NCI-H345 treated with DMSO at 0.1 percent for 48 hours (cell line): Measurements from ENCODE around the gene PBX1.

ENCODE experiments used
- DNase-seq: peaks from one replicate; lab custom pipeline; 2025; ENCODE audit not compliant: unreplicated experiment; lab: John Stamatoyannopoulos, UW

PBX1 gene

GRCh38 chr1:164846731-164847691 lies 288.0 kb downstream of the PBX1 start:
- no peak for DNase-seq

GRCh38 chr1:164853146-164853545 lies 294.2 kb downstream of the PBX1 start:
- no peak for DNase-seq

GRCh38 chr1:164855716-164856329 lies 296.8 kb downstream of the PBX1 start:
- DNase-seq, result no peak

GRCh38 chr1:164856381-164856780 lies 297.4 kb downstream of the PBX1 start:
- DNase-seq, result no peak

- no peak for DNase-seq
Measured at GRCh38 chr1:164857439-164857838, 298.5 kb downstream of the PBX1 start.

GRCh38 chr1:164858096-164858632 lies 299.2 kb downstream of the PBX1 start:
- no peak for DNase-seq

GRCh38 chr1:164861632-164862031 lies 302.6 kb downstream of the PBX1 start:
- no peak for DNase-seq

- no peak for DNase-seq
Measured at GRCh38 chr1:164863056-164863455, 304.1 kb downstream of the PBX1 start.

- DNase-seq, result no peak
Measured at GRCh38 chr1:164864161-164864560, 305.2 kb downstream of the PBX1 start.

- no peak for DNase-seq
Measured at GRCh38 chr1:164865385-164865784, 306.4 kb downstream of the PBX1 start.

- no peak for DNase-seq
Measured at GRCh38 chr1:164867590-164867989, 308.6 kb downstream of the PBX1 start.

- no peak for DNase-seq
Measured at GRCh38 chr1:164868990-164869389, 310.0 kb downstream of the PBX1 start.

GRCh38 chr1:164875518-164875917 lies 316.5 kb downstream of the PBX1 start:
- DNase-seq, result no peak

GRCh38 chr1:164876398-164877116 lies 317.6 kb downstream of the PBX1 start:
- DNase-seq, result no peak

- no peak for DNase-seq
Measured at GRCh38 chr1:164880199-164880598, 321.2 kb downstream of the PBX1 start.

- no peak for DNase-seq
Measured at GRCh38 chr1:164880644-164881043, 321.7 kb downstream of the PBX1 start.

- no peak for DNase-seq
Measured at GRCh38 chr1:164885311-164885710, 326.3 kb downstream of the PBX1 start.

GRCh38 chr1:164886101-164886500 lies 327.1 kb downstream of the PBX1 start:
- no peak for DNase-seq

GRCh38 chr1:164891615-164892014 lies 332.6 kb downstream of the PBX1 start:
- no peak for DNase-seq

- no peak for DNase-seq
Measured at GRCh38 chr1:164895026-164895912, 336.3 kb downstream of the PBX1 start.
